ENCODE measurements around the gene FAM170A.

GRCh38 chr5:119597728-119598298, 31.5 kb upstream of the FAM170A start:
- no peak for TF ChIP-seq CTCF (IDR thresholded peaks at IDR 0.05)
- TF ChIP-seq POLR2A (IDR thresholded peaks at IDR 0.05): no peak
